Ectodermal cell (in vitro differentiated cells): Measurements from ENCODE around the gene SMIM9.

ENCODE experiments used
- H3K27ac ChIP-seq: 2 replicates; pipeline ENCODE4 v1.7.0; 2013; ENCODE audit warnings: mild to moderate bottlenecking, low read depth, low read length; ENCODE audit not compliant: insufficient read depth, poor library complexity, severe bottlenecking
- H3K27me3 ChIP-seq: 2 replicates; pipeline ENCODE4 v1.7.0; 2013; ENCODE audit warnings: mild to moderate bottlenecking, low read length; ENCODE audit not compliant: insufficient read depth, control insufficient read depth, poor library complexity, severe bottlenecking
- H3K36me3 ChIP-seq: one replicate; pipeline ENCODE4 v1.7.0; 2013; ENCODE audit warnings: low read length; ENCODE audit not compliant: control insufficient read depth, insufficient read depth
- H3K4me1 ChIP-seq: one replicate; pipeline ENCODE4 v1.7.0; 2013; ENCODE audit warnings: low read length; ENCODE audit not compliant: control insufficient read depth, insufficient read depth
- H3K4me3 ChIP-seq: 2 replicates; pipeline ENCODE4 v1.7.0; 2013; ENCODE audit warnings: low read depth, low read length, control low read depth; ENCODE audit not compliant: insufficient read depth
- H3K9me3 ChIP-seq: 2 replicates; pipeline ENCODE4 v1.7.0; 2013; ENCODE audit warnings: mild to moderate bottlenecking, low read length, moderate library complexity; ENCODE audit not compliant: control insufficient read depth
- WGBS, 2 experiments: methylation state at CpG; one replicate each; pipeline ENCODE4 v1.1.7; 2013; ENCODE audit warnings: missing lambda C conversion rate in 2 of 2; 5-methylcytosine and 5-hydroxymethylcytosine counted together

SMIM9 gene

DNA sequence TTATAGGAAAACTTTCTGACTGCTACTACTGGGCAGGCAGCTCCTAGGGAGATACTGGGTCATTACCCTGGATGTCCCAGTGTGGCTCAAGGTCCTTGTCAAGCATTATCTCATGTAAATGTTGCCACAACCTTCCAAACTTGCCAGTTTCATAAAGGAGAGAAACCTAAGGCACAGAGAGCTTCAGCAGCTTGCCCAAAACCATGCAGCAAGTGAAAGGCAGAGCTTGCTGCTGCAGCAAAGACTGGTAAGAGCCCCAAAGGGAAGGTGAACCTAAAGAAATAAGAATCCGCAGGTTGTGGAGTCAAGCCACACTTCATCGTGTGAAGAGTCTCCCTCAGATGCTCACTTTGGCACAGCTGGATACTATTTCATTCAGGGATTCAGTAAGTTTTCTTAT lies 31.5 kb downstream of the SMIM9 start:
- 74 to 81% methylated on average over 2 of the region's 2 CpGs for WGBS, 2 experiments

DNA sequence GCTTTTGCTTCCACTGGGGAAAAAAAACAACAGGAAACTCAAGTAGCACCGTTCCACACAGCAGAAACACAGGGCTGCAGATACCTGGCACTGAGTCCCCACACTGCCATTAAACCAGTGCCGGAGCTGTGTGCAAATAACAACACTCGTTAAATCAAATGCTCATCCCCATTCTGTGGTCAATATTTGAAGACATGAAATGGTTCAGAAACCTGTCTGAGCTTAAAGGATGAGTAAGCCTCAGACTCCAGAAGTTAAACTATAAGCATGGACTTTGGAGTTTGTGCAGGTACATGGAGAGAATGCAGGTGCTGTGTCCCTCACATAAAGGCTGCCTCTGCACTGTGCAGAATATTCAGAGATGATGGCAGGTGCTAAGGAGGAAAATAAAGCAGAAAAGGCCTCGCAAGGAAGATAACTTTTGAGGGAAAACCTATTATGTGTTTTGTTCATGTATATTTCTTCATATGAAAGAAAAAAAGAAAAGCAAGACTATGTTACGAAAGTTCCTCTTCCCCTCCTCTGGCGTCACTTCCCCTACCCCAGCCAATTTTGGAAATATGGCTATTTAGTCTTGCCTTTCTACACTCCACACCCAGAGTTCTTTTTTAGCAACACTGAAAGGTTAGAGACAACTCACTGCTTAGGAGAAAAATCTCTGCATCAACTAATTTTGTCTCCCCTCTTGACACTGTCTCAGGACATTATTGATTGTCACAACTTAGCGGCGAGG lies 33.8 kb downstream of the SMIM9 start:
- Histone ChIP-seq H3K27me3 (peaks cover 94% of the 10 kb centered on the region), H3K9me3 (no peaks in the 10 kb centered on the region), H3K4me3 (no peak overlapping the region), H3K36me3 (no peaks in the 10 kb centered on the region), H3K4me1 (no peaks in the 10 kb centered on the region), H3K27ac (no peak overlapping the region)
- WGBS, 2 experiments = 84 to 91% methylated on average over 8 of the region's 8 CpGs

More for the DNA sequence above, 31.5 kb downstream of the SMIM9 start:
- no peaks in the 10 kb centered on the region for H3K4me1 ChIP-seq
- H3K4me3 ChIP-seq = no peak overlapping the region
- no peaks in the 10 kb centered on the region for H3K36me3 ChIP-seq
- H3K27ac ChIP-seq = no peak overlapping the region
- H3K9me3 ChIP-seq = no peaks in the 10 kb centered on the region
- peaks cover 90% of the 10 kb centered on the region for H3K27me3 ChIP-seq

DNA sequence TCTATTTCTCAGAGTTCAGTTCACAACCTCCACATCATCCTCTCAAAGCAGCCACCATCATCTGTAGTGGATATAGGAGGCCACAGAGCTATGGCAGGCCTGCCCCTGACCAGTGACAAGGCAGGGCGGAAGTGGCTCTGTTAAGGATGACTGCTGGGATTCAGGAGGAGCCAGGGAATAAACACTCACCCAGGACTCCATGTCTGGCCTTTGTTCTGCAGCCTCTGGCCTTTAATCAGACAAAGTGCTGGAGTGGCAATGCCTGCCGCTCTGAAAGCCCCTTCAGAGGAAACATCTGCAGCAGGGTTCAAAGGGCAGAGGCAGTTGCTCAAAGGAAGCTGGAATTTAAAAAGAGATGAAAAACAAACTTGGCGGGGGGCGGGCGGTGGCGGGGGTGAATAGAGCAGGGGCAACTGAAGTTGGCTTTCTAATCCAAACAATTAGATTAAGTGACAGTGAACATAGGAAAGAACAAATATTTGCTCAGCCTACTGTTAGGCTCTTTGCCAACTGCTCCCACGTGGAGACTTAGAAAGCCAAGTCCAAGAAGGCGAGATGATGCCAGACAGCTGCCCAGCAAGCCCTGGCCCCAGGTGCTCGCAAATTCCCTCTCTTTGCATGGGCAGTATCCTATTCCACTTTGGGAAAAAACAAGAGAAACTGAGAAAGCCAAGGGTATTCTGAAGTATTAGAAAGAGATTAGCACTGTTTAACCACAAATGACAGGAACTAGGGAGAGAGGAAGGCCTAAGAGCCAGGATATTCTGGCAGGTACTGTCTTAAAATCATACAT lies 34.7 kb downstream of the SMIM9 start:
- Histone ChIP-seq H3K4me1 (no peaks in the 10 kb centered on the region), H3K4me3 (no peak overlapping the region), H3K36me3 (no peaks in the 10 kb centered on the region), H3K27ac (no peak overlapping the region), H3K27me3 (peaks cover 94% of the 10 kb centered on the region), H3K9me3 (no peaks in the 10 kb centered on the region)
- WGBS, 2 experiments = 10 to 12% methylated on average over 8 to 9 of the region's 9 CpGs

DNA sequence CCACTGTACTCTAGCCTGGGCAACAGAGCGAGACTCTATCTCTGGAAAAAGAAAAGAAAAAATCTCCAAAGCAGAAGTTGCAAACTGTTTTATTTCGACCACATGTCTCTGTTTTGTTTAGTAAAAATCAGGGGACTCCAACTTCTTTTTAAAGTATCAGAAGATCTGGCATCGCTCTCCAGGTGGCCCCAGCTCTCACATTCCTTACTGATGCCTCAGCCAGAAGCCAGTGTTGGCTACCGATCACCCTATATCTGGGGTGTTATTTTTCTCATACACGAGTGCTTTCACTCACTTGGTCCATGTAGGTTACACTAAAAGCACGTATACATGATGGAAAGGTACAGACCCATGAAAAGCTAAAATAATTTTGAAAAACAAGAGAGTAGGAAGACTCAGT lies 37.5 kb downstream of the SMIM9 start:
- Histone ChIP-seq H3K27ac (no peak overlapping the region), H3K9me3 (no peaks in the 10 kb centered on the region), H3K4me3 (no peak overlapping the region), H3K36me3 (no peaks in the 10 kb centered on the region), H3K4me1 (no peaks in the 10 kb centered on the region), H3K27me3 (peaks cover 83% of the 10 kb centered on the region)
- 63 to 67% methylated on average over 6 of the region's 6 CpGs for WGBS, 2 experiments

DNA sequence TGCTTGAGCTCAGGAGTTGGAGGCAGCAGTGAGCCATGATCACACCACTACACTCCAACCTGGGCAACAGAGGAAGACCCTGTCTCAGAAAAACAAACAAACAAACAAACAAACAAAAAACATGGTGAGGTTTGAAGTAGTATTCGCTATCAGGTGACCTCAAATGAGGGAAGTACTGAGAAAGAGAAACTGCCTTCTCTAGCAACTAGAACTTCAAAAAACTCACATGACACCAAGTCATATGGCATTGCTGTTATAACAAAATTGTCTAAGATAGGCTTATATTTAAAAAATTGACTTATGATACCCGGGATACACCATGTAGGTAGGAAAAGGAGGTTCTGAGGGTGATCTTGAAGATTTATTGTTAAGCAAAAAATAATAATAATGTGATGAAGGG lies 39.4 kb downstream of the SMIM9 start:
- no peaks in the 10 kb centered on the region for H3K36me3 ChIP-seq
- no peaks in the 10 kb centered on the region for H3K4me1 ChIP-seq
- no peaks in the 10 kb centered on the region for H3K9me3 ChIP-seq
- H3K4me3 ChIP-seq = no peak overlapping the region
- peaks cover 63% of the 10 kb centered on the region for H3K27me3 ChIP-seq
- 93% methylated on average over 2 of the region's 2 CpGs; no CpG with 5 or more reads in 1 of the 2 experiments for WGBS, 2 experiments
- no peak overlapping the region for H3K27ac ChIP-seq

DNA sequence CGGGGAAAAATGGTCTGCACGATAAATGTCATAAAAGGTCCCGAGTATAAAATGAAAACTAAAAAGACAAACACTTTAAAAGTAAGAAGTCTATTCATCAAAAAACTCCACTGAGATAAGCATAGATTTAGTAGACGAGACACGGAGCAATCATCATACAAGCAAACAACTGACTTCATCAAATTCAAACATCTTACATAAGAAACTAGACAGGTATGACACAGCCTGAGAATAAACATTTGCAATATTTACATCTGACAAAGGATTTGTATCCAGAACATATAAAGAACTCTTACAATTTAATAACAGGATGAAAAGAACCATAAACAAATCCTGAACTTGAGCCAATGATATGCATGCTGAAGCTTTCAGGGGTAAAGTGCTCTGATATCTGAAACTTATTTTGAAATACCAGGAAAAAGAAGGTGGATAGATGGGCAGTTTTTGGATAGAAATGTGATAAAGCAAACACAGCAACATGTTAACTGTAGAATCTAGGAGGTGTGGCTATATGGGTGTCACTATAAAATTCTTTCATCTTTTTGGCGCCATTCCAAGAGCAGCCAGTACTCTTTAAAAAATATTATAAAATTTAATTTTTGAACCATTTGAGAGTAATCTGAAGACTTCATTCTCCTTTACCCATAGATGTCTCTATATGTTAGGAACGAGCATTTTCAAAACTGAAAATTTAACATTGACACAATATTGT lies 41.2 kb downstream of the SMIM9 start:
- no peak overlapping the region for H3K4me3 ChIP-seq
- 92 to 100% methylated on average over 6 of the region's 7 CpGs for WGBS, 2 experiments
- no peaks in the 10 kb centered on the region for H3K36me3 ChIP-seq
- H3K9me3 ChIP-seq = no peaks in the 10 kb centered on the region
- H3K27me3 ChIP-seq = peaks cover 54% of the 10 kb centered on the region
- no peaks in the 10 kb centered on the region for H3K4me1 ChIP-seq
- no peak overlapping the region for H3K27ac ChIP-seq

DNA sequence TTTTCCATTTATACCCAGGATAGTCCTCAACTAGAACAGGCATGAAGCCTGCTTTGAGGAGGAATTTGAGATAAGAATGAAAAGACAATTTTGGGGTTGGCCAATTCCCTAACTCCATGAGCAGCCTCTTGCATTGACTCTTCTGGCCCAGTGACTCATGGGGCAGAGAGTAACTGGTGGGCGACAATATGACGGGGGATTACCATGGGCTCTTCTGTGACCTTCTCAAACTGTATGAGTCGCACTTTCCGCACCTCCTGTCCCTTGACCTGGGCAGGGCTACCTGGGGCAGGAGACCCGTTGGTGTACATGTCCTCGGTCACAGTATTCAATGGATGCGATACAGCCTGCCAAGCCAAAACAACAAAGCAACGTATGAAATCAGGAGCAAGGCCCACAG lies 42.5 kb downstream of the SMIM9 start:
- no peak overlapping the region for H3K4me3 ChIP-seq
- H3K9me3 ChIP-seq = no peaks in the 10 kb centered on the region
- H3K4me1 ChIP-seq = no peaks in the 10 kb centered on the region
- no peaks in the 10 kb centered on the region for H3K36me3 ChIP-seq
- H3K27ac ChIP-seq = no peak overlapping the region
- 94 to 95% methylated on average over 8 of the region's 8 CpGs for WGBS, 2 experiments
- peaks cover 41% of the 10 kb centered on the region for H3K27me3 ChIP-seq

DNA sequence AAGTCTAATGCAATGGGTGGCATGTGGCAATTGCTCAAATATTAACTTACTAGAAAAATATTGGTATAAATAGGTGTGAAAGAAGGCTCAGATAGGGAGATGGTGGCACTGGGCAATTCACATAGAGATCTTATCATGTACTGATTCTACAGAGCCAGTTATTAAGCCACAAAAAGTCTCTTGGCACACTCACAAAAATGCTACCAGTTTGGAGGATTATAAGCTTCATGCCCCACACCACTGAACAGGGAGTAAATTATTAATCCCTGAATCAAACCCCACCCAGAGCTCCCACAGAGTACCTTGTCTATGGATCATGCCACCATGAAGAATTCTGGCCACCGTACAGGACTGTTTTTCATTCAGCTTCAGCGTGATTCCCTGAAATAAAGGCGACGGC lies 43.0 kb downstream of the SMIM9 start:
- 75 to 100% methylated on average over 3 to 4 of the region's 4 CpGs for WGBS, 2 experiments
- no peaks in the 10 kb centered on the region for H3K36me3 ChIP-seq

DNA sequence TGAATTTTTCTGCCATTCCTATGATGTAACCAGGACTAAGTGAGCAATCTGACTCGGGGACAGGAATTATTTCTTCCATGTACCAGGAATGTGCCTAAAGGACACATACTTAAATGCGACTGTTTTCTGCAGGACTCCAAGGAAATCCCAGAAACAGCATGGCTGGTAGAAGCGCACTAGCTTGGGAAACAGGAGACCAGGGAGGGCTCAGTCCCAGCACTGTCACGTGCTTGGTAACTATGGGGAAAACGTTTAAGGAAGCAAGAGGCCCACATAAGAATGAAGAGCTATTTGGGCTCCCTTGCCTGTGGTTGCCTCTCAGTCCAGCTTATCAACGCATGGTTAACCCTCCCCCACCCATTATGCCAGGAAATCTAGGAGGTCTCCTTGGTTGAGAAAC lies 48.7 kb downstream of the SMIM9 start:
- Histone ChIP-seq H3K36me3 (no peaks in the 10 kb centered on the region), H3K27me3 (peaks cover 3% of the 10 kb centered on the region), H3K27ac (no peak overlapping the region), H3K9me3 (no peaks in the 10 kb centered on the region), H3K4me3 (no peak overlapping the region), H3K4me1 (no peaks in the 10 kb centered on the region)
- 86 to 90% methylated on average over 6 of the region's 6 CpGs for WGBS, 2 experiments

More for the DNA sequence above, 43.0 kb downstream of the SMIM9 start:
- no peak overlapping the region for H3K27ac ChIP-seq
- H3K9me3 ChIP-seq = no peaks in the 10 kb centered on the region
- H3K4me3 ChIP-seq = no peak overlapping the region
- H3K27me3 ChIP-seq = peaks cover 37% of the 10 kb centered on the region
- no peaks in the 10 kb centered on the region for H3K4me1 ChIP-seq
